Right lung (tissue), 5 donors: ENCODE measurements around the gene REXO5. TPM values are rescaled to one million over a fixed set of nuclear protein-coding genes. Genes with fewer than 3 reads are reported as not detected.

ENCODE experiments used
- DNase-seq, 2 donors: peaks; one replicate each; pipeline ENCODE4 v3.0.0-alpha.2; 2013
- polyA plus RNA-seq, 5 donors: library from polyadenylated mRNA; unstranded; fragments of 120-200 nt; gene quantifications; one replicate each; pipeline versions ENCODE4 v1.2.1 to v1.2.3, GENCODE V29; 2013; ENCODE audit warnings: inconsistent platforms in 1 of 5, low replicate concordance in 1 of 5; ENCODE audit not compliant: insufficient read length in 5 of 5, insufficient read depth in 1 of 5

Gene REXO5
- polyA plus RNA-seq, 5 donors = 8.1 to 14.3 (median 11.5) TPM

DNA sequence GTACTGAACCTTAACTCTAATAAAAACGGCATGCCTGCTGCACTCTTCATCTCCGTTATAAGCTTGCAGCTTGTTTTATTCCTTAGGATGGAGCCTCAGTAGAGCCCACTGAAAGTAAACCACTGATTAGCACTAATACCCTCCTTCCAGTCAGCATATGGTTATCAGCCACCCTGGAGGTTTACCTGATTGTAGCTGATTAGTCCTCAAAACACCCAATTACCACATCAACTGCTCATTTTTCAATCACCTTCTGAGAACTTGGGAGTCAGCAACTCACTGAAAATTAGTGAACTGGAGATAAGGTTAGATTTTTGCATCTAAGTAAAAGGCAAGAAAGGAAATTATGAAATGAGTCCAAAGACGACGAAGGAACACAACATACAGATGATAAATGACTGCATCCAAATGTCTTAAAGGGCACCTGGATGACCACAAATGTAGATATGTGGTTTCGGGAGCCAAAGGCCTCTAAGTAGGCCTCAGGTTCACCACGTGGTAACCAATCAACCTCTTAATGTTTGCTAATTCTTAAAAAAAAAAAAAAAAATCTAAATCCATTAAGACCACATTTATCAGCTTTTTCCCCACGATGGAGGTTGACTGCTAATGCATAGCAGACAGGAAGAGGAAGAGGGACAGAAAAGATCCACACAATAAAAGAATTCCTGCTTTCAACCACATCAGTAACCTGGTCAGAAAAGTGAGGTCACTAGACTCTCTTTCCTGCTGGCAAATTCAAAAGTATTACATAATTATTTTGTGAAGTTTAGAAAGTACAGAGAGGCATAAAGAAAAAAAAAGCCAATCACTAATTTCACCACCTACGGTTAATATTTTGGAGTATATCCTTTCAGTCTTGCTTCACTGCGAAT, 65.9 kb downstream of the REXO5 start:
- no peak for DNase-seq

DNA sequence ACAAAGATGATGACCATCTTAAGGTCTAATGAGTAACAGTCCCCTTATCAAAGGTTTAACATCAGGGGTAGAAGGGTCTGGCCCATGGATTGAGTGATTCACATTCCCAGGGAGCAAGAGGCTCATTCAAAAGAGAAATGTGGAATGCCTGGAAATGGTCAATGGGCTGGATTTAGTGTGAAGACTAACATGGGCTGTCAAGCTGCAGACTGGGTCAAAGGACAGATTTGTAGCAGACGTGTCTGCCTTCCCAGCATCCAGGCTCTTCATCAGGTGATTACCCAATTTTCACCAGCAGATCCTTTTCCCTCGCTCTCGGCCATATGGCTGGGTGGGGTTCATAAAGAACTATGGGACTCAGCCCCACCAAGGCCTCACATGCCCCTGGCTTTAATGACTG, 67.0 kb downstream of the REXO5 start:
- DNase-seq = no peak

- DNase-seq = no peak
Measured at GRCh38 chr16:20874088-20874581, 67.8 kb downstream of the REXO5 start.

GRCh38 chr16:20875355-20875650, 69.0 kb downstream of the REXO5 start:
- no peak for DNase-seq

DNA sequence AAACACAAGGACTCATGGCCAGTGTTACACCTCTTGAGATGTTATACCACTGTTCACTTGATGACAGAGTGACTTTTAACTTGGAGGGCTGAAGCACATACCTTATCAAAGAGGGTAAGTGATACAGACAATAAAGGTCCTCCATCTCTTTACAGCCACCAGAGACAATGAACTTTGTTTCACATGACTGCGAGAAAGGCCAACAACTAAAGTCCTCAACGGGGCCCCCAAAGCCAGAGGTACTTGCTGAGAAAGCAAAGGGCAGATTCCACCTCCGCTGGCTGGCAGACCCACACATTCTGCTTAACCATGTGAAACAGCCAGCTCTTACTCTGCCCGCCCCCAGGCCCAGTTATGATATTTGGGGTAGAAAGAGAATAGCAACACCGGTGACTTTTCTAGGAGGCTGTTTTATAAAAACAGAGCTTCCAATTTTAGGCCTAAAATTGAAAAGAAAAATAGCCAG, 72.4 kb downstream of the REXO5 start:
- no peak for DNase-seq

DNA sequence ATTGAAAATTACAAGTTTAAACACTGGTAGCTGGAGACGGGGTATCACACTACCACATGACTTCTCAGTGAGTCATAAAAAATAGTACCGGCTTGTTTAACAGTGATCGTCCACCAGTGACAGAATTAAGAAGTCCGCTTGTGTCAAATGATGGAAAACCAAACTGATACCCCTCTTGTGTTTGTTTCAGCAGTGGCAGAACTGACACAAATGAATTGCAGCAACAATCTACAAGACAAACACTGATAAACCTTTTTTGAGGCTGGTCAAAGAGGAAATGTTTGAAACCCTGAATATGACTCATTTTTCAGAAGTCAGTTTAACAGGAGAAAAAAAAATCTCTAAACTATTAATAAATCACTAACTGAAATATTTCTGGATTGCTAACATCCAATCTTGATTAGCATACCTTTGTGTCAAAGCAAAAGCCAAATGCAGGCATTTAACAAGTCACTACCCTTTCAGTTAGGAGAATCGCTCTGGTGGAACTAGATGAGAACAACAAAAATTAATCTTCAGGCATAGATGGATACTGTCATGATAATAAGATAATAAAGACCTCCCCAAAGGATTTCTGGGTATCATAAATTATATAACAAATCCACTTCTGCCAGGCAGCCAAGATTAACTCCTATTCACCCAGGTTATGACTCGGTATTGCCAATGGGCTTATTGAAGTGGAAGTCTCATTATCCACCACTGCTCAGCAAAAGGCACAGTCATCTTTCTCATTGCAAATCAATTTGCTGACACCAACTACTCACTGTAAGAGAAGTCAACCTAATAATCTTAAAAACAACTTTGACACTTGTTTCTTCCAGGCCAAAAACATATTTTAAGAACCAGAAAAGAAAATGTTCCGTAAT, 73.1 kb downstream of the REXO5 start:
- DNase-seq = no peak

GRCh38 chr16:20880867-20881502, 74.7 kb downstream of the REXO5 start:
- no peak for DNase-seq

DNA sequence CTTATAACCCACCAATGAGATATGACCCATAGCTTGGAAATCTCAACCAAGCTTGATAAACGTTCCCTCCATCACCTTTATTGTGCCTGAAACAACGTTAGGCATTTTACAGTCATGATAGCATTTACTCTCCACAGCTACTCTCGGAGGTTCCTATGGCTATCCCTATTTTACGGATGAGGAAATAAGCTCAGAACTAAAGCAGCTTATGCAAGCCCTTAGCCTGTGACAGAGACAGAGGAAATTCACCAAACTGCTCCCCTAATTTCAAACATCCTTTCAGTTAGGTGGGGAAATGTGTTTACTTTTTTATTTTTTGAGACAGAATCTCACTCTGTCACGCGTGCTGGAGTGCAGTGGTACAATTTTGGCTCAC, 75.2 kb downstream of the REXO5 start:
- no peak for DNase-seq

- DNase-seq = no peak
Measured at GRCh38 chr16:20883554-20884239, 77.4 kb downstream of the REXO5 start.

GRCh38 chr16:20884240-20884556, 77.9 kb downstream of the REXO5 start:
- no peak for DNase-seq

- no peak for DNase-seq
Measured at GRCh38 chr16:20886320-20886719, 80.0 kb downstream of the REXO5 start.

- DNase-seq = no peak
Measured at GRCh38 chr16:20887207-20887606, 80.9 kb downstream of the REXO5 start.

GRCh38 chr16:20889625-20890275, 83.4 kb downstream of the REXO5 start:
- DNase-seq = no peak

GRCh38 chr16:20894388-20894787, 88.1 kb downstream of the REXO5 start:
- DNase-seq = no peak

GRCh38 chr16:20897253-20897897, 91.0 kb downstream of the REXO5 start:
- no peak for DNase-seq

DNA sequence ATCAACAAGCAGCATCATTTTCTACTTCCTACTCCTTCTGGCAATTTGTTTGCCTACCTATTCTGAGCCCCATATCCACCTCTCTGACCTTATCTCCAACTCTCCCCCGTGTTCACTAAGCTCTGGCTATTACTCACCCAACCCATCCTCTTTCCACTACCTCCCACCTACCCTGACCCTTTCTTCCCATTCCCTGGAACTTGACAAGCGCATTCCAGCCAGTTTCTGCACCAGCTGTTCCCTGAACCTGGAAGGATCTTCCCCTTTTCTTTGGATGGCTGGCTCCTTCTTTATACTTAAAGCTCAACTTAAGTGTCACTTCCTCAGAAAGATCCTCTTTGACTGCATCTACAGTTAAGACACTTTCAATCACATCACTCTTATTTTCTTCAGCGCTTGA, 91.6 kb downstream of the REXO5 start:
- DNase-seq = no peak

DNA sequence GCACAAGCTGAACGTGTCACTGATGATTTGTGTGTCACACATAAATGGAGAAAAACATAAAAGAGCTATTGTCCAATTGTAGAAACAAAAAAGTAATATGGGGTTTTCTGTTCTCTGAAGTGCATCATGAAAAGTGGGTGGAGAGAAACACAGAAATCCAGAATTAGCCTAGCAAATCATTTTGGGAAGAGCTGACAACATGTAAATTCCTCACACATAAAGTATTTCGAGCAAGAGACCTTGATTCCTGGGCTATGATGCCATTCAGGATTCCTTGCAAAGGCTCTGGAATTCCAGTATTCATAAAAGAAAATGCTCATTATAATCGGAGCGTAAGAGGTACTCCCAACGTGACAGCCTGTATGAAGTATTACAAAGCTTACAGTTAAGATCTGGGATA, 92.7 kb downstream of the REXO5 start:
- DNase-seq = peak in 1 of 2 donors; percentile 15
